Neural cell (in vitro differentiated cells): Measurements from ENCODE around the gene EEF1AKMT2. TPM values are rescaled to one million over a fixed set of nuclear protein-coding genes. Genes with fewer than 3 reads are reported as not detected.

ENCODE experiments used
- H2AFZ ChIP-seq: fragments of 200-600, 300-800 bp; sonication (generic), shearing (Covaris generic); 2 replicates; pipeline ENCODE4 v1.6.0; 2014; ENCODE audit warnings: low read depth, mild to moderate bottlenecking, antibody characterized with exemption, low read length, moderate library complexity
- H3F3A ChIP-seq: fragments of 200-600 bp; shearing (Covaris generic); 2 replicates; pipeline ENCODE4 v1.6.1; 2016; ENCODE audit warnings: mild to moderate bottlenecking, moderate library complexity, mixed read lengths, antibody characterized with exemption, low read length; ENCODE audit not compliant: insufficient read depth, poor library complexity, severe bottlenecking
- H3K27ac ChIP-seq: fragments of 200-600, 300-800 bp; sonication (generic), shearing (Covaris generic); 2 replicates; pipeline ENCODE4 v1.5.1; 2014; ENCODE audit warnings: mild to moderate bottlenecking, low read length, moderate library complexity
- H3K27me3 ChIP-seq: fragments of 300-800, 200-600 bp; sonication (generic), shearing (Covaris generic); 2 replicates; pipeline ENCODE4 v1.6.0; 2014; ENCODE audit warnings: mild to moderate bottlenecking, low read depth, low read length, moderate library complexity; ENCODE audit not compliant: insufficient read depth
- H3K36me3 ChIP-seq: fragments of 300-800, 200-600 bp; sonication (generic), shearing (Covaris generic); 2 replicates; pipeline ENCODE4 v1.5.1; 2014; ENCODE audit warnings: mild to moderate bottlenecking, antibody characterized with exemption, low read length, moderate library complexity; ENCODE audit not compliant: insufficient read depth
- H3K4me2 ChIP-seq: fragments of 300-800, 200-600 bp; sonication (generic), shearing (Covaris generic); 2 replicates; pipeline ENCODE4 v1.6.0; 2014; ENCODE audit warnings: mild to moderate bottlenecking, low read length
- H3K4me3 ChIP-seq: fragments of 300-800, 200-600 bp; sonication (generic), shearing (Covaris generic); 2 replicates; pipeline ENCODE4 v1.5.1; 2014; ENCODE audit warnings: mild to moderate bottlenecking, low read length, moderate library complexity
- H3K79me2 ChIP-seq: fragments of 200-600 bp; shearing (Covaris generic); replicated peaks from 2 replicates; pipeline ENCODE4 v1.6.0; 2014; ENCODE audit warnings: mild to moderate bottlenecking, low read length, moderate library complexity; ENCODE audit not compliant: insufficient read depth
- H3K9ac ChIP-seq: fragments of 300-800, 200-600 bp; sonication (generic), shearing (Covaris generic); 2 replicates; pipeline ENCODE4 v1.6.1; 2016; ENCODE audit warnings: mild to moderate bottlenecking, low read length, mixed read lengths
- H3K9me2 ChIP-seq: fragments of 200-600 bp; shearing (Covaris generic); 2 replicates; pipeline ENCODE4 v1.6.1; 2016; ENCODE audit warnings: mild to moderate bottlenecking, low read length, mixed read lengths; ENCODE audit not compliant: insufficient read depth
- H3K9me3 ChIP-seq: fragments of 200-600, 300-800 bp; sonication (generic), shearing (Covaris generic); 2 replicates; pipeline ENCODE4 v1.6.1; 2016; ENCODE audit warnings: mild to moderate bottlenecking, mixed run types, low read length, moderate library complexity, mixed read lengths
- H4K20me1 ChIP-seq: fragments of 200-600 bp; shearing (Covaris generic); 2 replicates; pipeline ENCODE4 v1.6.1; 2016; ENCODE audit warnings: mild to moderate bottlenecking, mixed run types; ENCODE audit not compliant: insufficient read depth
- EP300 ChIP-seq: fragments of 450-650 bp; conservative IDR thresholded peaks from 2 replicates; pipeline ENCODE4 v1.6.1; 2014; ENCODE audit warnings: antibody characterized with exemption, mild to moderate bottlenecking, moderate library complexity; ENCODE audit not compliant: poor library complexity, severe bottlenecking
- EZH2 ChIP-seq: fragments of 200-600, 300-800 bp; shearing (Covaris generic), sonication (generic); IDR thresholded peaks from 2 replicates; pipeline ENCODE4 v1.6.1; 2014; ENCODE audit warnings: antibody characterized with exemption, low read length, borderline replicate concordance, mild to moderate bottlenecking; ENCODE audit not compliant: insufficient read depth, poor library complexity, severe bottlenecking
- MXI1 ChIP-seq: fragments of 450-650 bp; conservative IDR thresholded peaks from 2 replicates; pipeline ENCODE4 v1.6.1; 2014; ENCODE audit warnings: antibody characterized with exemption, mild to moderate bottlenecking; ENCODE audit not compliant: poor library complexity, severe bottlenecking
- POLR2AphosphoS5 ChIP-seq: IDR thresholded peaks from 2 replicates; pipeline ENCODE4 v1.6.1; 2012
- RAD21 ChIP-seq: fragments of 450-650 bp; conservative IDR thresholded peaks from 2 replicates; pipeline ENCODE4 v1.6.1; 2014; ENCODE audit warnings: antibody characterized with exemption, mild to moderate bottlenecking, moderate library complexity
- SMC3 ChIP-seq: fragments of 450-650 bp; conservative IDR thresholded peaks from 2 replicates; pipeline ENCODE4 v1.6.1; 2014; ENCODE audit warnings: antibody characterized with exemption, mild to moderate bottlenecking, moderate library complexity; ENCODE audit not compliant: poor library complexity
- TAF1 ChIP-seq: IDR thresholded peaks from 2 replicates; pipeline ENCODE4 v1.6.1; 2012; ENCODE audit warnings: low read depth
- polyA plus RNA-seq: library from polyadenylated mRNA; depleted of rRNA; stranded (reverse); fragments of >200 nt; gene quantifications from 2 replicates; pipeline ENCODE4 v1.2.3, GENCODE V29; 2014
- TF ChIP-seq, protein P1 (sequence below): IDR thresholded peaks from 2 replicates; pipeline ENCODE4 v1.6.1; 2012; ENCODE audit warnings: borderline replicate concordance
- TF ChIP-seq, protein P2 (sequence below): fragments of 450-650 bp; IDR thresholded peaks from 2 replicates; pipeline ENCODE4 v1.5.1; 2014; ENCODE audit warnings: antibody characterized with exemption, mild to moderate bottlenecking, moderate library complexity; ENCODE audit not compliant: poor library complexity, severe bottlenecking

The EEF1AKMT2 gene
- polyA plus RNA-seq, 1 donor from 2014 or later: 63.7 TPM

DNA sequence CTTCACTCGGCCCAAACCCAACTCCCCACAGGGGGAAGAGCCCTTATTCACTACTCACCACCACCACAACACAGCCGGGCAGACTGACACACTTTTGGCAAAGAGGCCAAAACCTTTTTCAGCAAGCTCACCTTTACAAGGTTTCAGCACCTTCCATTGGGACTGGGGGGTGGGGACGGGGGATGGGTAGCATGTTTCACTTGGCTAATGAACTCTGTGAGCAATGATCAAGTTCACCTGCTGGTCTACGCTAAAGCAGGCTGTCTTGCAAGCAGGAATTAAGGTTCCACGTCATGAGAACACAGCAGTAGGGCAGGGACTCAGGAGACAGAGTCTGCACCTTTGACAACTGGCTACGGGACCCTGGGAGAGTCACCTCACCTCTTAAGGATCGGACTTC, 54.5 kb downstream of the EEF1AKMT2 start:
- Histone ChIP-seq H3K9me2 (no peaks in the 10 kb centered on the region), H3K36me3 (no peaks in the 10 kb centered on the region), H3K79me2 (peaks cover 77% of the 10 kb centered on the region), H3K27ac (no peak overlapping the region), H2AFZ (no peak overlapping the region), H3K4me2 (no peak overlapping the region), H3K9me3 (no peaks in the 10 kb centered on the region), H3K27me3 (no peaks in the 10 kb centered on the region), H3F3A (peaks cover 2% of the 10 kb centered on the region), H3K9ac (no peak overlapping the region), H4K20me1 (peaks cover 15% of the 10 kb centered on the region), H3K4me3 (no peak overlapping the region)
- no peak for TF ChIP-seq SMC3
- no peak for TF ChIP-seq TAF1
- TF ChIP-seq, protein P1, sequence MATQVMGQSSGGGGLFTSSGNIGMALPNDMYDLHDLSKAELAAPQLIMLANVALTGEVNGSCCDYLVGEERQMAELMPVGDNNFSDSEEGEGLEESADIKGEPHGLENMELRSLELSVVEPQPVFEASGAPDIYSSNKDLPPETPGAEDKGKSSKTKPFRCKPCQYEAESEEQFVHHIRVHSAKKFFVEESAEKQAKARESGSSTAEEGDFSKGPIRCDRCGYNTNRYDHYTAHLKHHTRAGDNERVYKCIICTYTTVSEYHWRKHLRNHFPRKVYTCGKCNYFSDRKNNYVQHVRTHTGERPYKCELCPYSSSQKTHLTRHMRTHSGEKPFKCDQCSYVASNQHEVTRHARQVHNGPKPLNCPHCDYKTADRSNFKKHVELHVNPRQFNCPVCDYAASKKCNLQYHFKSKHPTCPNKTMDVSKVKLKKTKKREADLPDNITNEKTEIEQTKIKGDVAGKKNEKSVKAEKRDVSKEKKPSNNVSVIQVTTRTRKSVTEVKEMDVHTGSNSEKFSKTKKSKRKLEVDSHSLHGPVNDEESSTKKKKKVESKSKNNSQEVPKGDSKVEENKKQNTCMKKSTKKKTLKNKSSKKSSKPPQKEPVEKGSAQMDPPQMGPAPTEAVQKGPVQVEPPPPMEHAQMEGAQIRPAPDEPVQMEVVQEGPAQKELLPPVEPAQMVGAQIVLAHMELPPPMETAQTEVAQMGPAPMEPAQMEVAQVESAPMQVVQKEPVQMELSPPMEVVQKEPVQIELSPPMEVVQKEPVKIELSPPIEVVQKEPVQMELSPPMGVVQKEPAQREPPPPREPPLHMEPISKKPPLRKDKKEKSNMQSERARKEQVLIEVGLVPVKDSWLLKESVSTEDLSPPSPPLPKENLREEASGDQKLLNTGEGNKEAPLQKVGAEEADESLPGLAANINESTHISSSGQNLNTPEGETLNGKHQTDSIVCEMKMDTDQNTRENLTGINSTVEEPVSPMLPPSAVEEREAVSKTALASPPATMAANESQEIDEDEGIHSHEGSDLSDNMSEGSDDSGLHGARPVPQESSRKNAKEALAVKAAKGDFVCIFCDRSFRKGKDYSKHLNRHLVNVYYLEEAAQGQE: no peak
- TF ChIP-seq RAD21: no peak

DNA sequence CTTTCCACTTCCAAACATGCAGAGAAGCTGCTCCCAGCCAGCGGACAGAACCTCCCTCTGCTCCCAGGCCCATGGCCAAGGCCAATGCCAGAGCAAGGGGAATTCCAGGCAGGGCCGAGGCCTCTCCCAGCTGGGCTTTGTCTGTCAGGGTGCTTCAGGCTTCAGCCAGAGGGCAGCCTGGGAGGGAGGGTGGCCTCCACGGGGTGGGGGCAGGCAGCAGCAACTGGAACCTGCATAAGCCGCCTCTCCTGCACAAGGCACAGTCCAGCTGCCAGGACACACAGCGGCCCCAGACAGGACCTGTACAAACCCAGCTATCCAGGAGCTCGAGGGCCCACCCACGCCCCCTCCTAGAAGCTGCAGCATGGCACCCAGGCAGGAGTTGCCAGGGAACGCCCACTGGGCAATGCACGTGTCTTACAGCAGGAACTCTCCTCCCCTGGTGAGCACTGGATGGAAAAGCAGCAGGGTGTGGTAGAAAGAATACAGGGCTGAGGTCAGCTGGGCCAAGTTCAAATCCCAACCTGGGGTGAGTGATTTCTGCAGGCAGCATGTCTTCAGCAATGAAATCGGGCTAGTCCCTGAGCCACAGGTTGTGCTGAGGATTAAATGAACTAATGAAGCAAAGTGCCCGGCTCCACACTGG, 55.1 kb downstream of the EEF1AKMT2 start:
- no peak for TF ChIP-seq EZH2
- TF ChIP-seq, protein P1: no peak
- TF ChIP-seq EP300: no peak
- TF ChIP-seq POLR2AphosphoS5: no peak
- no peak for TF ChIP-seq RAD21
- no peak for TF ChIP-seq SMC3
- TF ChIP-seq MXI1: no peak
- TF ChIP-seq, protein P2, sequence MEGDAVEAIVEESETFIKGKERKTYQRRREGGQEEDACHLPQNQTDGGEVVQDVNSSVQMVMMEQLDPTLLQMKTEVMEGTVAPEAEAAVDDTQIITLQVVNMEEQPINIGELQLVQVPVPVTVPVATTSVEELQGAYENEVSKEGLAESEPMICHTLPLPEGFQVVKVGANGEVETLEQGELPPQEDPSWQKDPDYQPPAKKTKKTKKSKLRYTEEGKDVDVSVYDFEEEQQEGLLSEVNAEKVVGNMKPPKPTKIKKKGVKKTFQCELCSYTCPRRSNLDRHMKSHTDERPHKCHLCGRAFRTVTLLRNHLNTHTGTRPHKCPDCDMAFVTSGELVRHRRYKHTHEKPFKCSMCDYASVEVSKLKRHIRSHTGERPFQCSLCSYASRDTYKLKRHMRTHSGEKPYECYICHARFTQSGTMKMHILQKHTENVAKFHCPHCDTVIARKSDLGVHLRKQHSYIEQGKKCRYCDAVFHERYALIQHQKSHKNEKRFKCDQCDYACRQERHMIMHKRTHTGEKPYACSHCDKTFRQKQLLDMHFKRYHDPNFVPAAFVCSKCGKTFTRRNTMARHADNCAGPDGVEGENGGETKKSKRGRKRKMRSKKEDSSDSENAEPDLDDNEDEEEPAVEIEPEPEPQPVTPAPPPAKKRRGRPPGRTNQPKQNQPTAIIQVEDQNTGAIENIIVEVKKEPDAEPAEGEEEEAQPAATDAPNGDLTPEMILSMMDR: no peak
- no peak for TF ChIP-seq TAF1
- Histone ChIP-seq H3K4me3 (no peak overlapping the region), H3K79me2 (peaks cover 71% of the 10 kb centered on the region)

More for the DNA sequence above, 55.1 kb downstream of the EEF1AKMT2 start:
- Histone ChIP-seq H3K27me3 (no peaks in the 10 kb centered on the region), H3K36me3 (no peaks in the 10 kb centered on the region), H2AFZ (no peak overlapping the region), H3K9ac (no peak overlapping the region), H3K27ac (no peak overlapping the region), H3F3A (no peaks in the 10 kb centered on the region), H3K9me2 (no peaks in the 10 kb centered on the region), H3K9me3 (no peaks in the 10 kb centered on the region), H3K4me2 (no peak overlapping the region), H4K20me1 (peaks cover 15% of the 10 kb centered on the region)
